Measurements from ENCODE around the gene CDH19.

Gene CDH19

DNA sequence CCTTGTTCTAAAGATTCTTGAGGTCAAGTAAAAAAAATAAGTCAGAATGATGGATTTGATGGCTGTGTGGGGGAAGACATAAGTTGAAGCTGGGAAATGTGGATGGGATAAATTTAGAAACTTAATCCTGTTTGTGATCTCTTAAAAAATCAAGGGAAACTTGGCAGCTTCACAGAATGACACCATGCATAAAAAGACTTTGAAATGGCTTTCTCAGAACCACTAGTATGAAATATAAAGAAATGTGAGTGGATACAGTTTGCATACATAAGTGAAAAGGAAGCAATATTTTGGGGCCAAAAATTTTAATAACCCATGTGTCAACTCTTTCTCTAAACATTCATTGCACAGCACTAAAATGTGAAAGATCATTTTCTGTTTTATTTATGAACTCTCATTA is 21.7 kb downstream of the CDH19 start:
- H3K4me3 ChIP-seq (ENCODE audit: low read depth, low read length): no peak overlapping the region
- ChIA-PET POLR2A (no interaction called here), CTCF (no interaction called here)
- TF ChIP-seq, protein P1, sequence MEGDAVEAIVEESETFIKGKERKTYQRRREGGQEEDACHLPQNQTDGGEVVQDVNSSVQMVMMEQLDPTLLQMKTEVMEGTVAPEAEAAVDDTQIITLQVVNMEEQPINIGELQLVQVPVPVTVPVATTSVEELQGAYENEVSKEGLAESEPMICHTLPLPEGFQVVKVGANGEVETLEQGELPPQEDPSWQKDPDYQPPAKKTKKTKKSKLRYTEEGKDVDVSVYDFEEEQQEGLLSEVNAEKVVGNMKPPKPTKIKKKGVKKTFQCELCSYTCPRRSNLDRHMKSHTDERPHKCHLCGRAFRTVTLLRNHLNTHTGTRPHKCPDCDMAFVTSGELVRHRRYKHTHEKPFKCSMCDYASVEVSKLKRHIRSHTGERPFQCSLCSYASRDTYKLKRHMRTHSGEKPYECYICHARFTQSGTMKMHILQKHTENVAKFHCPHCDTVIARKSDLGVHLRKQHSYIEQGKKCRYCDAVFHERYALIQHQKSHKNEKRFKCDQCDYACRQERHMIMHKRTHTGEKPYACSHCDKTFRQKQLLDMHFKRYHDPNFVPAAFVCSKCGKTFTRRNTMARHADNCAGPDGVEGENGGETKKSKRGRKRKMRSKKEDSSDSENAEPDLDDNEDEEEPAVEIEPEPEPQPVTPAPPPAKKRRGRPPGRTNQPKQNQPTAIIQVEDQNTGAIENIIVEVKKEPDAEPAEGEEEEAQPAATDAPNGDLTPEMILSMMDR (IDR thresholded peaks at IDR 0.05; ENCODE audit: insufficient read depth, low read length, missing control alignments): no peak
- DNase-seq (ENCODE audit: low read depth, low spot score): no peak

DNA sequence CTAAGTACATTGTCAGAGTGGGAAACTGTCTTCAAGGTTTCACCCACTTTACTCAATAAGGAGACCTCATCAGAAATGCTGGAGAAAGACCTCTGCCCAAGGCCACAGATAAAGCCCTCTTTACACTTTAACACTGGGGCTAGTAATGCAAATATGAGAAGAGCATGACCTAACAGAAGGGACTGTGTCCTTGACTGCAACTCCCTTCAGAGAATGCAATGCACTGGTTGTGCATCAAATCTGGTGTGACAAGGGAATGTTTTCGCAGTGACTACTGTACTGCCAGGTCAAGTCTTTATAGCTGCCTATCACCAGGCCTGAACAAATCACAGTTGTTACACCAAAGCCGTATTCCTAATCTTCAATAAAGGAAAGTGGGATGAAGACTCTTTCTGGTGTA is 28.6 kb downstream of the CDH19 start:
- H3K4me3 ChIP-seq (ENCODE audit: low read depth, low read length): no peak overlapping the region
- POLR2A ChIA-PET: no interaction called here
- TF ChIP-seq, protein P1 (IDR thresholded peaks at IDR 0.05; ENCODE audit: insufficient read depth, low read length, missing control alignments): no peak
- CTCF ChIA-PET: no interaction called here
- DNase-seq (ENCODE audit: low read depth, low spot score): no peak

DNA sequence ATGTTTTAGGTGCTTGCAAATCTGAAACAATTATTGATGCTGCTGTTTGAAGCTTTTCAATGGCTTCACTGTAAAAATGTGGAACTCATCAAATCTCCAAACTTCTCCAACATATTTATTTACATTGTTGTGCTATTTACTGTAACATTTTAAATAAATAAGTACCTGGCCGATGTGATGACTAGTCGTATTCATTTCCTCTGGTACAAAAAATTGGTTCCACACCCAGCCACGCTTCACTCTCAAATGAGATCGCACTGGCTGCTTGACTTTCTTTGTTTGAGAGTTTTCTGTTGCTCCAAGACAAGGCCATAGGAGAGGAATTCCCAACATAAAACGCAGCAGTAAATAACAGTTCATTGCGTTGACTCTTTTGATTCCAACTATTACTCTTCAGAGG is 32.0 kb downstream of the CDH19 start:
- ChIA-PET CTCF (no interaction called here), POLR2A (no interaction called here)
- DNase-seq (ENCODE audit: low read depth, low spot score): no peak
- H3K4me3 ChIP-seq (ENCODE audit: low read depth, low read length): no peak overlapping the region
- TF ChIP-seq, protein P1 (IDR thresholded peaks at IDR 0.05; ENCODE audit: insufficient read depth, low read length, missing control alignments): no peak

DNA sequence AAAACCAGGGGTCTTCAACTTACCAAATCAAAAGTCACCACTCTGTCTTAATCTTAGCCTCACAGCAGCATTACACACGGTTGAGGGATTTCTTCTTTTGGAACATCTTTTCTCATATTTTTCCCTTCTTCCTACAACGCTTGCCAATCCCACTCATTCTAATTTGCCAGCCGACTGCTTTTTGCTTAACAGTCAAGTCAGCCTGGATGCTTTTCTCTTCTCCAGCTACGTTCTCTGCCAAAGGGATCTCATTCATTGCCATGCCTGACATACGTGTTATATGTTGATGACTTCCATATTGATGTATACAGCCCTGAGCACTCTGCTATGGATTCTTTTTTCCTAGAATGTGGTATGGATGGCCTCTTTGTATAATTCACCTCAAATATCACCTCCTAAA is 37.3 kb downstream of the CDH19 start:
- ChIA-PET CTCF (no interaction called here), POLR2A (no interaction called here)
- no peak for DNase-seq (ENCODE audit: low read depth, low spot score)
- TF ChIP-seq, protein P1 (IDR thresholded peaks at IDR 0.05; ENCODE audit: insufficient read depth, low read length, missing control alignments): no peak
- H3K4me3 ChIP-seq (ENCODE audit: low read depth, low read length): no peak overlapping the region

DNA sequence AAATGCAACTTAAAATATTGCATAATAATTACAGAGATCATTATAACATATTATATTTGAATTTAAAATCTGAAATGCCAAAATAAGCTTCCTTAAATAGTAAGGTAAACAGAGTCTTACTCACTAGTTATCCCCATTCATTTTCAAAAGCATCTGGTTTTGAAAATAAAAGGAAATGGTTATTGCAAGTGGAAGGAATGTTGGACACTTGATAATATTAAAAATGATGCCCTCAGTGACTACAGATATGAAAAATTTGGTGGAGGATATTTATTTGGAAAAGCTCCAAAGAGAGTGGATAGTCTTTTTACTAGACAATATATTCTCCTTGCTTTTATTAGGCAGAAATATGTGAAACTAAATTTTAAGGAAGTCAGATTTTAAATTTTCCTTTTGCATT is 39.7 kb downstream of the CDH19 start:
- no peak for DNase-seq (ENCODE audit: low read depth, low spot score)
- TF ChIP-seq, protein P1 (IDR thresholded peaks at IDR 0.05; ENCODE audit: insufficient read depth, low read length, missing control alignments): no peak
- ChIA-PET CTCF (no interaction called here), POLR2A (no interaction called here)
- H3K4me3 ChIP-seq (ENCODE audit: low read depth, low read length): no peak overlapping the region

DNA sequence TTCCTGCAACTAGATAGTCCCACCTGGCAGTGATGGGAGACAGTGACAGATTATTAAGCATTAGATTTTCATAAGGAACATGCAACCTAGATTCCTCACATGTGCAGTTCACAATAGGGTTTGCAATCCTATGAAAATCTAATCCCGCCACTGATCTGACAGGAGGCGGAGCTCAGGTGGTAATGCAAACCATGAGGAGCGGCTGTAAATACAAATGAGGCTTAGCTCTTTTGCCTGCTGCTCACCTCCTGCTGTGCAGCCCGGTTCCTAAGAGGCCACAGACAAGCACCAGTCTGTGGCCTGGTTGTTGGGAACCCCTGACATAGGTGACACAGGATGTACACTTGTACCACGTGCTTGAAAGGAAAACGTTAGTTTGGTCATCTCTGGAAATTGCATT is 41.6 kb downstream of the CDH19 start:
- CTCF ChIA-PET: no interaction called here
- POLR2A ChIA-PET: no interaction called here
- DNase-seq (ENCODE audit: low read depth, low spot score): no peak
- TF ChIP-seq, protein P1 (IDR thresholded peaks at IDR 0.05; ENCODE audit: insufficient read depth, low read length, missing control alignments): no peak
- no peak overlapping the region for H3K4me3 ChIP-seq (ENCODE audit: low read depth, low read length)
